ENCODE data around the gene RALB.
"Not testable (repeated sequence)": the region's sequence is repeated elsewhere in the genome, so short reads cannot be mapped to it uniquely, and the experiment has no call there.

RALB gene

DNA sequence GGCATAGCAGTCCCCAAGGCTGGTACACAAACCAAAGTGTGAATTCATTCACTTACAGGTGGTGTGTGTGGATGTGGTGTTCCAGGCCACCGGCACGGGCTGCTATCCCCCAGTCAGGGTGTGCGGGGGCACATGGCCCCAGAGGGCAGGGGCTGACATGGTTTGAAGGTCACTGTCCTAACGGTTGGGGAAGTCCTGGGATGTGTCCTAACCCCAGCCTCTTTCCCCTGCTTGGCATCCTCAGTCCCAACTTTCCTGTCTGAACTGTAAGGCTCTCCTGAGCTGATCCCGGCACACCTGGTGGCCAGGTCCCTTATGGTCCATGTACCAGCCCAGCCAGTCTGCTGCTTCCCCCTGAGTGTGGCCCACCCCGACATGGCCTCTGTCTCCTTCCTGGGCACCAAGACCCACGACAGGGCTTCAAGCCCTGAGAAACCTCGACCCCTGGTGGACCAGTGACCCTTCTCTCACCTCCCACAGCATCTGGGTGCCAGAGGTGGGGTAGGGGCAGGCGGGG is 27.0 kb upstream of the RALB start:
- DNase-seq = no peak

GRCh38 chr2:120226316-120226715 is 26.3 kb upstream of the RALB start:
- no peak for DNase-seq

- DNase-seq = peak; percentile 57
Measured at GRCh38 chr2:120227111-120227991, 25.3 kb upstream of the RALB start.

DNA sequence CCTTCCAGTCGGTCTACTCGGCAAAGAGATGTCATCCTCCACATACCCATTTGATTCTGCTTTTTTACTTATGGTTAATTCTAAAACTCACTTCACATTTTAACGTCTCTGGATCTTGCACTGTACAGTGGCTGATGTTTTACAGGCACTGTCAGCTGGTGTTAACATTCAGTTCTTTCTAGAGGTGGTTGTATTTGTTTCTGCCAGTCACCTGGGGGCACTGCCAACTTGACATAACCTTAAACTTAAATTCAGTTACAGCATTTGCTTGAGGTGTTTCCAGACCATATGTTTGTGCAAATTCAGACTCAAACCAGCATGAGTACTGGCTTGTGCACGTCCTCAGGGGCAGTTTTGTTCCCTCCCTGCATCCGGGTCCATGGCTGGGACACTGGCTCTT is 24.1 kb upstream of the RALB start:
- no peak for DNase-seq

DNA sequence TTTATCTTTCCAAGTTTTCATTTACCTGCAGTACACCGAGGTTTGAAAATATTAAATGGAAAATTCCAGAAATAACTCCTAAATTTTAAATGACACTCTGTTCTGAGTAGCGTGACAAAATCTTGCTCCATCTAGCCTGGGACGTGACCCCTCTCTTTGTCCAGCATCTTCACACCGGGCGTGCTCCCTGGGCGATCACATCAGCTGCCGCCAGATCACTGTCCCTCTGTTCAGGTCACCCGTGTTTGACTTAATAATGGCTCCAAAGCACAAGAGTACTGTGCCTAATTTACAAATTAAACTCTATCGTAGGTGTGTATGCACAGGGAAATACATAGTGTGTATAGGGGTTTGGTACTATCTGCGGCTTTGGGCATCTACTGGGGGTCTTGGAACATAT is 23.3 kb upstream of the RALB start:
- no peak for DNase-seq

- DNase-seq = no peak
Measured at GRCh38 chr2:120230515-120231471, 21.9 kb upstream of the RALB start.

DNA sequence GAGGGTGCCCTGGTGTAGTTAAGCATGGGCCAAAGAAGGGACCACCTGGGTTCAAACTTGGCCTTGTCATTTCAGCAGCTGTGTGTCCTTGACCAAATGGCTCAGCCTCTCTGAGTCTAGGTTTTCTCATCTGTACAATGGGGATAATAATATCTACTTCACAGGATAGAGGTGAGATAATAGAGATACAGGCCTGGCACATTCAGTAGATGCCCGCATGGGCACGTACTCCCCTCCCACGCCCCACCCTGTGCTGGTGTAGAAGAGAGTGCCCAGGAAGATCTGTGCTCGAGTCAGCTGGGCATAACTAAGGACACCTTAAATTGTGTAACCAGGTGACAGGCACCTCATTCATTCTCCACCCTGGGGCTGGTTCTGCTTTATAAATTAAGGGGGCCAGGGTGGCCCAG is 21.1 kb upstream of the RALB start:
- DNase-seq = peak; percentile 67

DNA sequence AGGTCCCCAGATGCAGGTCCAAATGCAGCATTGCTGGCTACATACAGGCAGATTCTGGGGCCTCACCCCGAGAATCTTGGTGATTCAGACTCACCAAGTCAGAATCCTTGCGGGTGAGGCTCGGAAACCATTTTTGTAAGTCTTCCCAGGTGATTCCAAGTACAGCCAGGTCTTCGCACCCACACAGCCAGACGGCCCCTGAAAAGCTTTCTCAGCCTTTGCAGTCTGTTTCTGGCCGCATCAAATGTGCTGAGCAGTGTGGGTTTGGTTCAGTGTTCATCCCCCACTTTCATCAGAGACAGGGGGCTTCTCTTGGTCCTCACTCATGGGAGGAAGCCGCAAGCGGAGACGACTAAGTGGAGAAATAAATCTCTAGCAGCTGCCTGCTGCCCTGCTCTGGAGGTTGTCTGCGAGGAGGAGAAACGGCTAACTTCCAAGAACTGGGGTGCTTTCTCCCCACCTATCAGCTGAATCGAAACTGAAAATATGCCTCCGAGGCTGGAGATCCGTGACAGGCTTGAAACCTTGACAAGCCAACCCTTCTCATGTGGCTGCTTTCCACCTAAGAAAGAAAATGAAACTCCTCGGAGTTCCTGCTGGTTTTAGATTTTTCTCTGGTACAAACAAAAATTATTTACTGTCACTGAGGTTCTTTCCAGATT is 20.5 kb upstream of the RALB start:
- peak; percentile 77 for DNase-seq

GRCh38 chr2:120233292-120233691 is 19.4 kb upstream of the RALB start:
- DNase-seq = no peak

DNA sequence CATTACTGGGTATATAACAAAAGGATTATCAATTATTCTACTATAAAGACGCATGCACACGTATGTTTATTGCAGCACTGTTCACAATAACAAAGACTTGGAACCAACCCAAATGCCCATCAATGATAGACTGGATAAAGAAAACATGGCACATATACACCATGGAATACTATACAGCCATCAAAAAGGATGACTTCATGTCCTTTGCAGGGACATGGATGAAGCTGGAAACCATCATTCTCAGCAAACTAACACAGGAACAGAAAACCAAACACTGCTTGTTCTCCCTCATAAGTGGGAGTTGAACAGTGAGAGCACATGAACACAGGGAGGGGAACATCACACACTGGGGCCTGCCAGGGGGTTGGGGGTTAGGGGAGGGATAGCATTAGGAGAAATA is 17.5 kb upstream of the RALB start:
- DNase-seq = not testable (repeated sequence)

GRCh38 chr2:120235681-120236080 is 17.0 kb upstream of the RALB start:
- DNase-seq = no peak

DNA sequence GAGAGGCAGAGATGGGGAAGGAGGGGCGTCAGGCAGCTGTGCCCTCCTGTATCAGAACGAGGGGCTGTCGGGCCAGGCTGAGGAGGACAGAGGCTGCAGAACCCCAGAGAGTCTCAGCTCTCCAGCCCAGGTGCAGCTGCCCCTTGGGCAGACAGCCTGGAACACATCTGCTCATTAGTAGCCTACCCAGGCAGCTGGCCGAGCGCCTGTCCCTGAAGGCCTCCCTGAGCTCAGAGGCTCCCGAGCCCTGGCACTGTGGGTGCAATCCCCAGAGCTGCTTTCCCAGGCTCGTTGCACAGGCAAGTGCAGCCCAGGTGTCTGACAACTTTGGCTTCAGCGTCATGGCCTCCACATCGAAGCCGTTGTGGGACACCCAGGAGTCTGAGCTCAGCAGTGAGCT is 16.3 kb upstream of the RALB start:
- no peak for DNase-seq

- no peak for DNase-seq
Measured at GRCh38 chr2:120236791-120237190, 15.9 kb upstream of the RALB start.

- no peak for DNase-seq
Measured at GRCh38 chr2:120237491-120237902, 15.2 kb upstream of the RALB start.

DNA sequence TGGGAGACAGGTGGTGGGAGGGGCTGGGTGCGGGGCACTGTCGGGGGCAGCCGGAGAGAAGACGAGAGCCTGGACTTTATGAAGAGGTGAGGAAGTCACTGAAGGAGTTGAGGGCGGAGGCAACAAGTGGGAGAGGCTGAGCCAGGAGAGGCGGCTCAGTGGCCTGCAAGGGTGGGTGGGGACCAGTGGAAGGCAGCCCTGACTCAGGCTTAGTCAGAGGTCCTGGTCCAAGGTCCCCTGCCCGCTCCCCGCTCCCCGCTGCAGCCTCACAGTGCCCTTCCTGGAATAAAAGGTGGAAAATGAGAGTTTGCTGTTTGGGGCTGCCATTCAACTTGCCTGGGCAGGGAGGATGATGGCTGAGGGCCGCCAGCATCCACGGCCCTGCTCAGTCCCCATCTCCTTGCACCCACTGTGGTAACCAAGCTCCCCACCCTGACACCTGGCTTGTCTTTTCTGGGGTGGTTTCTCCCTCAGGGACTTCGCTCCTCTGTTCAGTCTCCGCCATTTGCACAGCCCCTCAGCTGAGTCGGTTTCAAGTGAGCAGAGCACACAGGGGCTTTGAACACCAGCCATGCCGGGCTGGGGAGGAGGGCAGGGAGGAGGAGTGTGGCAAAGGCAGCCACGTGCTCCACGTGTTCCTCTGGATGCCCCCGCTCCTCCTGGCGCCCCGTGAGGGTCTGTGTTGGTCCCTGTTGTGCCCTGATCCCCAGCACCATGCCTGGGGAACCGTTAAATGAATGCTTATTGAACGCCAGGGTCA is 13.7 kb upstream of the RALB start:
- no peak for DNase-seq

DNA sequence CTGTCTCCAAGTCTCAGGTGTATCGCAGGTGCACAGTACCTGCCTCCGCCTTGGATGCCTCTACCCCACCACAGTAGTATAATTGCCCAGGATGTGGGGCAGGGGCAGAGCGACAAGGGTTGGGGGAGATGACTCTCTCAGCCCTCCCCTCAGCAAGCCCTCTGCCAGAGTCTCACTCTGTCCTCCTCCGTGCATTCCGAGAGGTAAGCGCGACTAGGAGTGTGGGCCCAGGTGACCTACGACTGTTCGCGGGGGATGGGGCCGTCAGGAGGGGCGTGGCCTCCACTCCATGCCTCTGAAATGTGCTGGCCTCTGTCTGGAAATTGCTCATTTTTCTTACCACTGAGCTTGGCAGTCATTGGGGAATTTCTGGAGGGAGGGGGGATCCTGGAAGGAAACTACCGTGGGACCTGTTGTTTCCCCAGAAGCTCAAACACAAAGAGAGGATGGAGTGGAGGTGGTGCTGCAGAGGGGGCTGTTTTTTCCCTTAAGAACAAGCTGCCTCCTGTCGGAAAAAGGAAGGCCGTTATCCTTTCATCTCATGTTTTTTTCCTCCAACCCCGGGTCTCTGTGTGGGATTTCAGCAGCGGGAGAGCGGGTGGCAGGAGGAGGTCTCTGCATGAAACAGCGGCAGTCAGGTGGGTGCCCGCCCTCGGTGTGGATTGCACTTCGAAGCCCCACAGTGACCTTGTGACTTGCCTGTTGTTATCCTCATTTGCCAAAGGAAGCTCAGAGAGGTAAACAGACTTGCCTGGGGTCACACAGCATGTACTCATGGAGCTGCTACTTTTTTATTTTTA is 13.0 kb upstream of the RALB start:
- no peak for DNase-seq

DNA sequence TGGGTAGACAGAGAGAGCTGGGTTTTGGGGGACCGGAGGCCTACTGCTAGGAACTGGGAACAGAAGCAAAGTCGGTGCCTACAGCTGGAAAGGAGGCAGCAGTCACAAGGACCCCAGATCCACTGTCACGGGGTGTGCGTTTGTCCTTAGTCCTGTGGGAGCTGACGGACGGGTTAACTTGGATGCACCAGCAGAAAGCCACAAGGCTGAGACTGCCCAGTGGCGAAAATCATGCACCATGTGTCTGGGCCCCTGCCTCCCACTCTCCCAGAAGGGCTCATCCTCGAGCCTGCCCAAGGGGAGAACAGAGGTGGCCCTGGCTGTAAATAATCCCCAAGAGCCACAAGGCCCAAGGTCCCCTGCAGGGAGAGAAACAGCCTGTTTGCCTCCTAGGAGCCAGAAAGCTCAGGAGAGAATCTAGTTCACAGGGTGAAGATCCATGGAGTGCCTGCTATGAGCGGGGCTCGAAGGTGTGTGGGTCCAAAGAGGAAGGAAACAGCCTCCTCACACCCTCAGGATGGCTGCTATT is 11.7 kb upstream of the RALB start:
- no peak for DNase-seq

GRCh38 chr2:120241684-120242083 is 11.0 kb upstream of the RALB start:
- no peak for DNase-seq

GRCh38 chr2:120243211-120243610 is 9.4 kb upstream of the RALB start:
- no peak for DNase-seq

GRCh38 chr2:120243875-120244553 is 8.6 kb upstream of the RALB start:
- DNase-seq = no peak
